ENCODE measurements around the gene CAMTA1. TPM values are rescaled to one million over a fixed set of nuclear protein-coding genes. Genes with fewer than 3 reads are reported as not detected.

CAMTA1 gene
- total RNA-seq, 1 experiment from 2014 or later, result 105 TPM

GRCh38 chr1:7474143-7474490, 688.9 kb downstream of the CAMTA1 start:
- DNase-seq (ENCODE audit: low read depth), result no peak

GRCh38 chr1:7474786-7475502, 689.7 kb downstream of the CAMTA1 start:
- peak; percentile 49 for DNase-seq (ENCODE audit: low read depth)

- no peak for DNase-seq (ENCODE audit: low read depth)
Measured at GRCh38 chr1:7475691-7476090, 690.4 kb downstream of the CAMTA1 start.

DNA sequence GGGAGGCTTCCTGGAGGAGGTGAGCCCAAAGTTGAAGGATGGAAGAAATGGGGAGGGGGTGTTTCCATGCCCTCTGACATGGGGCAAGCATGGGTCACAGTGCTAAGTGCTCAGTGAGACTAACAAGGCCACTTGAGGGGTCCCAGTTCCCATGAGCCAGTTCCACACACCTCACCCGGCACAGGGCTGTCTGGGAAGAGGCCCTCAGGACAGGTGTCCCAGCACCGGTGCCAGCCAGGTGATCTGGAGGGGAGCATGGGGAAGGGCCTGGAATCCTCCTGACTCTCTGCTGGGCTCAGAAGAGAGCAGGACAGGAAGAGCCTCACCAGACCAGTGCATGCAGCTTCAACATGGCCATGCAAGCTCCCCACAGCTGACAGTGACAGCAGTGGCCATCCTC, 691.1 kb downstream of the CAMTA1 start:
- no peak for DNase-seq (ENCODE audit: low read depth)

DNA sequence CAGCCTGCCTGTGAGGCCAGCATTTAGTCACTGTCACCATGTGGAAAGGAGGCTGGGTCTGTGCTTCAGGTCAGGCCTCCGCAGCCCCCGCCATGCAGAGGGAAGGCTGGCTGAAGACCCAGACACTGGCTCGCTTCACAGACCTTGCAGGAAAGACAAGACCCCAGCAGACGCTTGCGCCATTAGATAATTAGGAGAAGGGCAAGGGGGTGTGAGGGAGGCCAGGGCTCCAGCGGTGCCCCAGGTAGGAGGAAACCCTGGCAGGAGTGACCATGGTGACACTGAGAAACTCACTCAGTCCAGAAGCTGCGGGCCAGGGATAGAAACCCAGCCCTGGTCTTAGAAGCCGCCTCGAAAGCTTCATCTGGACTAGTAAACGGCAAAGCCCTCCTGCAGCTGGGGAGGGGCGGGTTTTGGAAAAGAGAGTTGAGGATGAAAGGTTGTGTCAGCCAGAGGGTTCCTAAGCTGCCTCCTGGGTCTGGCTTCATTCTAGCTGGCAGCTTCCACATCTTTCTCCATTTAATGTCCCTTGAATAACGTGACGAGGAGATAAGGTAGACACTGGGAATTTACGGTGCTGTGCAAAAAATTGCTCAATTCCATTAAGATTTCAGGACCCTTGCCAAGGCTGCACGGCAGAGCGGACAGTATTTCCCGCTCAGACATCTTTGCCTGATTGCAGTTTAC, 691.8 kb downstream of the CAMTA1 start:
- DNase-seq (ENCODE audit: low read depth), result no peak

- DNase-seq (ENCODE audit: low read depth), result no peak
Measured at GRCh38 chr1:7477593-7477992, 692.3 kb downstream of the CAMTA1 start.

DNA sequence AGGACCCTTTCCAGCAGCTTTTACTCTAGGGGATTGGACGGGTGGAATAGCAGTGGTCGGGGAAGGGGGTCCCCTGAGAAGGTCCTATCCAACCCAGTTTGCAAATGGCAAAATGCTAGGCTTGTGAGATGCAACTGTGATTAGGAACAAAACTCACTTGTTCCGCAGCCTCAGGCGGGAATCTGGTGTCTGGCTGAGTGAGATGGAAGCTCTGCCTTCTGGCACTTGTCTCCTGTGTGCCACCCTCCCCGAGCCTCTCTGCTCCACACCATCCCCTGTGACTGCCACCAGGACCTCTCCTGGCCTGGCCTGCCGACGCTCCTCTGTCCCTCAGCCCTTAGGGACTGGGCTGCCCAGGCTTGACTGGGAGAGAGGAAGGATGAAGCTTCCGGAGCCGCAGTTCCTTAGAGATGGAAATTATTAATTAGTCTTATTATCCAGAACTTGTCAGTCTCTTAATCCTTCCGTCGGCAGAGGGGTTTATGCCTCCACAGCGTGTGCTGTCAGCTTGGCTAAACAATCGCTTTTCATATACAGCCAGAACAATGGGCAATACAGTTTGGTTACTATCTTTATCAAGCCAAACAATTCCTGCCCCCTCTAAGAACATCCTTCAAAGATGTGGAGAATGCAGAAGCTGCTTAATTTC, 693.0 kb downstream of the CAMTA1 start:
- DNase-seq (ENCODE audit: low read depth), result no peak

DNA sequence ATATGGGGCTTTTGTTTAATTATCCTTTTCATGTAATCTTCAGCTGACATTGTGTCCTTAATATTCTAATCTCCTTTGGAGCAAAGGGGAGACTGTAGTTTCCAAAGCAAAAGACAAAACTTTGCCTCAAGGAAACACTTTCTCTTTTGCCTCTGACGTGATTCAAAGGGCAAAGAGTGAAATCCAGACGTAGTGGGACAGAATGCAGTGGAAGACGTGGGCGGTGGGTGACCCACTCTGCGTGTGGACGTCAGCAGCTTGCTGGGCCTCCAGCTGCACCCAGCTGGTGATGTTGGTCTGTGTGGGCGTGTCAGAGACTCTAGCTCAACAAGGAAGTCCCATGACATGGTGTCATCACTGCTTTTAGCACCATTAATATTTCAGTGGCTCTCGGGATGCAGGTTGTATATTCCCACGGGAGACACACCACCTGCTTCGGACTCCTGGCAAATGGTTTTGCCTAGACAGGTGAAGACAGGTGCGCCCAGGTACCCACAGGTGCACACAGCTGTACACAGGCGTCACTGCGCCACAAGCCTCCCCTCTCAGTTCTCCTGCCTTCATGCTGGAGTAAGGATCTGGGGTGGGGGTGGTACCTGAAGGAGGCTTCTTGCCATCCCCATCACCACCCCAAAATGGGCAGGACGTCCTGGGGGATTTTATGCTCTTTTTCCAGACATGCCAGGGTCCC, 693.7 kb downstream of the CAMTA1 start:
- DNase-seq (ENCODE audit: low read depth), result peak; percentile 69

GRCh38 chr1:7479571-7479970, 694.3 kb downstream of the CAMTA1 start:
- no peak for DNase-seq (ENCODE audit: low read depth)

- no peak for DNase-seq (ENCODE audit: low read depth)
Measured at GRCh38 chr1:7481194-7481593, 695.9 kb downstream of the CAMTA1 start.

DNA sequence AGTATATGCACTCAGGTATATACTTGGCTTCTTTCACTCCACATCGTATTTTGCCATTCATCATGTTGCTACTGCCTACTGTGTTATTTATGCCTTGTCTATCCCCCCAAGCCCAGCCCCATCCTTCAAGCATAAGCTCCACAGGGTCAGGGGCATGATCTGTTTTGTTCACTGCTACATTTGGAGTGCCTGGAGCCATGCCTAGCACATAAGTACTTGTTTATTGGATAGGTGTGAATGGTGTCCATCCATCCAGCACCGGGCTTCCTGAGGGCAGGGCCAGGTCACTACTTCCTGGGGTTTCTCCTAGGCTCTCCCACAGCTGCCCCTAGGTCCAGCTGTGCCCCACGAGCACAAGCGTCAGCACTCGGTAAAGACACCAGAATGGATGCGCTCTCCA, 696.8 kb downstream of the CAMTA1 start:
- DNase-seq (ENCODE audit: low read depth), result no peak

GRCh38 chr1:7482772-7483495, 697.7 kb downstream of the CAMTA1 start:
- DNase-seq (ENCODE audit: low read depth), result no peak

- no peak for DNase-seq (ENCODE audit: low read depth)
Measured at GRCh38 chr1:7483634-7484383, 698.6 kb downstream of the CAMTA1 start.

- peak; percentile 22 for DNase-seq (ENCODE audit: low read depth)
Measured at GRCh38 chr1:7485086-7485780, 700.0 kb downstream of the CAMTA1 start.

- DNase-seq (ENCODE audit: low read depth), result no peak
Measured at GRCh38 chr1:7485826-7486225, 700.6 kb downstream of the CAMTA1 start.

GRCh38 chr1:7487766-7488474, 702.7 kb downstream of the CAMTA1 start:
- DNase-seq (ENCODE audit: low read depth), result no peak

DNA sequence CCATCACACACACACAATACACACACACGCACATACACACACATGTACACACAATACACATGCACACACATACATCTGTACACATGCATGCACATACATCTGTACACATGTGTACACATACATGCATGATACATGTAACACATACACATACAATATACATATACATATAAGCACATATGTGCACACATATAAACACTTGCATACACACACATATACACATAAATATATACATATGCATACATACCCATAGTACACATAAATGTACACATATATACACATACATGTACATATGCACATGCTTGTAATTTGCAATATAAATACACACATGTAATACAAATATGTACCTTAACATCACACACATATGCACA, 703.2 kb downstream of the CAMTA1 start:
- no peak for DNase-seq (ENCODE audit: low read depth)

- DNase-seq (ENCODE audit: low read depth), result no peak
Measured at GRCh38 chr1:7489586-7489985, 704.3 kb downstream of the CAMTA1 start.

- no peak for DNase-seq (ENCODE audit: low read depth)
Measured at GRCh38 chr1:7490576-7490975, 705.3 kb downstream of the CAMTA1 start.
